ENCODE data around the gene UGT1A8.

- TF ChIP-seq EP300 (IDR thresholded peaks at IDR 0.05; ENCODE audit: borderline replicate concordance in 1 of 2, low read depth in 1 of 2, low read length in 1 of 2) (no peak), SMC3 (IDR thresholded peaks at IDR 0.05; ENCODE audit: low read depth, low read length) (no peak), CTCF (IDR thresholded peaks at IDR 0.05) (no peak), MXI1 (IDR thresholded peaks at IDR 0.05; ENCODE audit: low read depth, low read length) (no peak), POLR2AphosphoS5 (IDR thresholded peaks at IDR 0.05; ENCODE audit: low read depth, low read length) (no peak), YY1 (IDR thresholded peaks at IDR 0.05; ENCODE audit: low read depth) (no peak), CHD2 (IDR thresholded peaks at IDR 0.05; ENCODE audit: low read length, partially characterized antibody) (no peak), TAF1 (IDR thresholded peaks at IDR 0.05; ENCODE audit: borderline replicate concordance, low read depth, low read length) (no peak), REST (IDR thresholded peaks at IDR 0.05; ENCODE audit: low read depth, low read length) (no peak), MAX (IDR thresholded peaks at IDR 0.05; ENCODE audit: low read depth) (no peak)
These were observed 46.0 kb upstream of the UGT1A8 start for GRCh38 chr2:233571462-233571861.

Data from SK-N-SH (cell line).